Lower lobe of right lung (tissue), 2 donors: ENCODE measurements around the gene GOLPH3L. TPM values are rescaled to one million over a fixed set of nuclear protein-coding genes. Genes with fewer than 3 reads are reported as not detected.
A peak's percentile ranks its signal among the peaks of the same experiment; 100 is the strongest.

Source experiments
- ATAC-seq, 2 donors: fragments of 200-7000 bp; cut with Tn5 transposase; one replicate each; pipeline ENCODE4 v1.9.1; 2020 to 2022; ENCODE audit warnings: mild to moderate bottlenecking in 2 of 2, moderate library complexity in 2 of 2
- DNase-seq: peaks from one replicate; pipeline ENCODE4 v3.0.0-alpha.2; 2020
- H3K27ac ChIP-seq: fragments of 200-600 bp; one replicate; pipeline ENCODE4 v1.8.0; 2022
- H3K27me3 ChIP-seq: fragments of 200-600 bp; one replicate; pipeline ENCODE4 v1.8.0; 2022; ENCODE audit warnings: low read depth
- H3K36me3 ChIP-seq: fragments of 200-600 bp; one replicate; pipeline ENCODE4 v1.8.0; 2022; ENCODE audit warnings: mild to moderate bottlenecking
- H3K4me1 ChIP-seq: fragments of 200-600 bp; one replicate; pipeline ENCODE4 v1.8.0; 2022
- H3K4me3 ChIP-seq: fragments of 200-600 bp; one replicate; pipeline ENCODE4 v1.8.0; 2022; ENCODE audit warnings: mild to moderate bottlenecking
- H3K9me3 ChIP-seq: fragments of 200-600 bp; one replicate; pipeline ENCODE4 v1.8.0; 2022
- intact Hi-C: fragments of 100-400 bp; cut with DNase I; formaldehyde crosslinking; loops from one replicate; pipeline ENCODE4 v1.11.0; 2022
- long read RNA-seq: library from polyadenylated mRNA; unstranded; transcript quantifications from one replicate; pipeline ENCODE4 v2.0.0, GENCODE V29; 2021
- total RNA-seq: library from RNA; stranded (reverse); fragmentation: NEBNext Ultra II Directional; extraction: Animal tissue kit (Norgen Biotek cat#: 25700); gene quantifications from one replicate; pipeline ENCODE4 v1.2.1, GENCODE V29; 2021
- TF ChIP-seq, protein P1 (sequence below): fragments of 200-600 bp; IDR thresholded peaks from one replicate; pipeline ENCODE4 v1.8.0; 2022; ENCODE audit warnings: antibody characterized with exemption, mild to moderate bottlenecking
- donor health status: DM: no; HTN: yes; CAD: no; lungs with severe emphysema.

Gene GOLPH3L
- total RNA-seq, result 32.5 TPM
- long read RNA-seq, transcript GOLPH3L-201 (5 exons, 2,999 nt), result major isoform, 24 of 27 reads
- long read RNA-seq, partial matches to known transcripts, result 0 of 27 reads
- long read RNA-seq, other reads (novel, unspliced or antisense), result 3 of 27 reads

DNA sequence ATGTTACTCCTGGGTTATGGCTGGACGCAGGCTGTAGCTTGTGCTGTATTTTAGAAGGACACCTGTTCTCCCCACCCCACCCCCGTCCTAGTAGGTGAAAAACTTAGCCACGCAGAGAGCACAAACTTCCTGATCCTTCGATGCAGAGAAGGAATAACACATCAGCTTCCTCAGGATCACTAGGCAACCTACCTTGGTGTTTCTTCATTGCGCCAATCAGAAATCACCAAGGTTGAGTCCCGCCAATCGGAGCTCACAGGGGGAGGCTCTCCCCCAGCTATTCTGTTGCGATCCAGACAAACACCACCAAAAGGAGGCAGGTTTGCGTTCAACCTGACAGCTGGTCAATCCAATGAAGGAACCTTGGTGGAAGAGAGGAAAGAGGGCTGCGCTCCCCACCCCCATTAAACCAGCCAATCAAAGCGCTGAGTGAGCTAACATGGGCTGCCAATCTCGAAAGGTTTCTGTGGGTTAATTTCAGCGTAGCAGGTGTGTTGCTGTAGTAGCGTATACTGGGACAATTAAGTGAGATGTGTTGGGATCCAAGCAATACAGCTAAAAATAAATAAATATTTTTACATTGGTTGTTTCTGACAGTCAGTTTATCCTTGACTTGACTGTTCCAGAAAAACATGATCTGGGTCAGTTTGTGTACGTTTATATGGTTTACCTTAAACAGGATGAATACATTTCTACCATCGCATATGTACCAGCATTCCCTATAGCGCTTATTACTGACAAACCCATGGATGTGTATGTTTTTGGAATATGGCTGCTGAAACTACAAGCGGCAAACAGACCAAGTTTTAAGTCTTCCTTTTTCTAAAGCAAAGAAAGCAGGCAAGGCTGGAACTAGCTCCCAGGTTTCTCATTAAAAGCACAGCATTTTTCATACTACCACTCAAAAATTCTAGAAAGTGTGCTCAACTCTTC is at the start of gene GOLPH3L:
Gene GOLPH3L (minus strand): TSS at position 160 of the 933 bp plus-strand sequence. CDS start 2,316 bp downstream, outside the sequence.
- H3K36me3 ChIP-seq, result peaks cover 26% of the 10 kb centered on the region
- peak; percentile 89 for DNase-seq
- TF ChIP-seq, protein P1, sequence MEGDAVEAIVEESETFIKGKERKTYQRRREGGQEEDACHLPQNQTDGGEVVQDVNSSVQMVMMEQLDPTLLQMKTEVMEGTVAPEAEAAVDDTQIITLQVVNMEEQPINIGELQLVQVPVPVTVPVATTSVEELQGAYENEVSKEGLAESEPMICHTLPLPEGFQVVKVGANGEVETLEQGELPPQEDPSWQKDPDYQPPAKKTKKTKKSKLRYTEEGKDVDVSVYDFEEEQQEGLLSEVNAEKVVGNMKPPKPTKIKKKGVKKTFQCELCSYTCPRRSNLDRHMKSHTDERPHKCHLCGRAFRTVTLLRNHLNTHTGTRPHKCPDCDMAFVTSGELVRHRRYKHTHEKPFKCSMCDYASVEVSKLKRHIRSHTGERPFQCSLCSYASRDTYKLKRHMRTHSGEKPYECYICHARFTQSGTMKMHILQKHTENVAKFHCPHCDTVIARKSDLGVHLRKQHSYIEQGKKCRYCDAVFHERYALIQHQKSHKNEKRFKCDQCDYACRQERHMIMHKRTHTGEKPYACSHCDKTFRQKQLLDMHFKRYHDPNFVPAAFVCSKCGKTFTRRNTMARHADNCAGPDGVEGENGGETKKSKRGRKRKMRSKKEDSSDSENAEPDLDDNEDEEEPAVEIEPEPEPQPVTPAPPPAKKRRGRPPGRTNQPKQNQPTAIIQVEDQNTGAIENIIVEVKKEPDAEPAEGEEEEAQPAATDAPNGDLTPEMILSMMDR, result peak; percentile 18

DNA sequence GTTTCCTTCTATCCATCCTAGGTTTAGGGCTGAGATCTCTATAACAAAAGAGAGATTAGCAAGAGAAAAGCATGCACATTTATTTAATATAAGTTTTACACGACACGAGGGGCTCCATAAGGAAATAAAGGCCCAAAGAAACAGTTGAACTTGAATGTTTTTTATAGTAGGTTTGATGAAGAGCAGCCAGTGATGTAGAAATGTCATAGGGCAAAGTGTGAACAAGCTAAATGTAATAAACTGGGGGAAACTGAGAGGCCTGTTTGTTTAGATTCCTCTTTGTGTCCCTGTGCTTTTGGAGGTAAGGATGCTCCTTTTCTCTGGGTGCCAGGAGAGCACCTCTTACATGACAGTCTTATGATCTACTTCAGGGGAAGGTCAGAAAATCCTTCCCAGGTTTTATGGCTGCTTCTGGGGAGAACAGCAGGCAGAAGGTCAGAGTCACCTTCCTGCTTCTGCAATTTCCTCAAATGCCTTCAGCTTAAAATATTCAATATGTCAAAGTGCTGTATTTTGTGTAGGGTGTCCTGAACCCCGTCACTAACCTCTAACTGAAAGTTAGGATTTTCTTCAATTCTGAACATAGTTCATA is 33.3 kb upstream of the GOLPH3L start:
- Histone ChIP-seq H3K36me3 (peaks cover 40% of the 10 kb centered on the region), H3K4me1 (no peaks in the 10 kb centered on the region), H3K27me3 (no peaks in the 10 kb centered on the region), H3K9me3 (no peaks in the 10 kb centered on the region), H3K4me3 (no peak overlapping the region), H3K27ac (no peak overlapping the region)
- TF ChIP-seq, protein P1, result no peak
- DNase-seq (no peak), ATAC-seq (no peak)
- intact Hi-C loops, result no loop called here

More for the DNA sequence above, at the start of gene GOLPH3L:
- no peaks in the 10 kb centered on the region for H3K27me3 ChIP-seq
- peak within 1 kb of the TSS; percentile 79 for H3K27ac ChIP-seq
- peak within 1 kb of the TSS; percentile 68 for H3K4me3 ChIP-seq
- peaks cover 15% of the 10 kb centered on the region for H3K4me1 ChIP-seq
- intact Hi-C loops, result no loop called here
- ATAC-seq, result peak; percentile 100
- no peaks in the 10 kb centered on the region for H3K9me3 ChIP-seq

DNA sequence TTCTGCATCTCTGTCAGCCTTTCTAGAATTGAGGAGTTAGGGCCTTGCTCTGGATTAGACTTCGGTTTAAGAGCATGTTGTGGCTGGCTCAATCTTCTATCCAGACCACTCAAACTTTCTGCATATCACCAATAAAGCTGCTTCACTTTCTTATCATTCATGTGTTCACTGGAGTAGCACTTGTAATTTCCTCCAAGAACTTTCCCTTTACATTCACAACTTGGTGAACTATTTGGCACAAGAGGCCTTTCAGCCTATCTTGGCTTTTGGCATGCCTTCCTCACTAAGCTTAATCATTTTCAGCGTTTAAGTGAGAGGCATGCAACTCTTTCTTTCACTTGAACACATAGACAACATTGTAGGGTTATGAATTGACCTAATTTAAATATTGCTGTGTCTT is 27.4 kb upstream of the GOLPH3L start:
- DNase-seq (no peak), ATAC-seq (peak in 1 of 2 donors; percentile 26)
- Histone ChIP-seq H3K27ac (no peak overlapping the region), H3K4me1 (no peaks in the 10 kb centered on the region), H3K27me3 (no peaks in the 10 kb centered on the region), H3K36me3 (no peaks in the 10 kb centered on the region), H3K9me3 (no peaks in the 10 kb centered on the region), H3K4me3 (no peak overlapping the region)
- intact Hi-C loops, result no loop called here
- TF ChIP-seq, protein P1, result no peak

DNA sequence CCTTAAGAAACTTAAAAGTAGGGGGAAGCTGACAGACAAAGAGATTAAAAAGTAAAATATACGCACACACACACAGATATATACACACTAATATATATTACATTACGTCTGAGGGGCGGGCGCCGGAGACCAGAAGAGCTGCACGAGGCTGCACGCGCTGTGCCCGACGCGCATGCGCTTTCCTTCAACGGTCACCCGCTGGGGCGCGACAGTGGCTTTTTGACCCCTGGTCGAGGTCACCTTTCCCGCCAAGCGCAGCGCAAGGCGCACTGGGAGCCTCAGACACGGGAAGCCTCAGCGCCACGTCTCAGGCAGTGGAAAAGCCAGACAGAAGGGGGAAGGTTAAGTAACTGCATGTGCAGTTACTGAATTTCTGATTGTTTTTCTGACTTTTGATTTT is 23.7 kb upstream of the GOLPH3L start, which contains the start of gene HORMAD1:
Gene HORMAD1 (minus strand): TSS at position 193 of the 400 bp plus-strand sequence. CDS start 1,390 bp downstream, outside the sequence.
- intact Hi-C loops, result no loop called here
- Histone ChIP-seq H3K9me3 (no peaks in the 10 kb centered on the region), H3K27me3 (no peaks in the 10 kb centered on the region), H3K36me3 (no peaks in the 10 kb centered on the region), H3K4me1 (no peaks in the 10 kb centered on the region), H3K4me3 (no peak within 1 kb of the TSS), H3K27ac (no peak within 1 kb of the TSS)
- DNase-seq (no peak), ATAC-seq (no peak)
- TF ChIP-seq, protein P1, result no peak

DNA sequence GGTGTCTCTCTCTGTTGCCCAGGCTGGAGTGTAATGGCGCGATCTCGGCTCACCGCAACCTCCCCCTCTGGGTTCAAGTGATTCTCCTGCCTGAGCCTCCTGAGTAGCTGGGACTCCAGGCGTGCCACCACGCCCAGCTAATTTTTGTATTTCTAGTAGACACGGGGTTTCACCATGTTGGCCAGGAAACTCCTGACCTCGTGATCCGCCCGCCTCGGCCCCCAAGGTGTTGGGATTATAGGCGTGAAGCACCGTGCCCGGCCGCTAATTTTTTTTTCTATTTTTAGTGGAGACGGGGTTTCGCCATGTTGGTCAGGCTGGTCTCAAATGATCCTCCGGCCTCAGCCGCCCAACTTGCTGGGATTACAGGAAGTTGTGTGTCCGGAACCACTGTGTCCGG is 23.1 kb upstream of the GOLPH3L start:
- TF ChIP-seq, protein P1, result no peak
- Histone ChIP-seq H3K27me3 (no peaks in the 10 kb centered on the region), H3K4me1 (no peaks in the 10 kb centered on the region), H3K4me3 (no peak overlapping the region), H3K36me3 (no peaks in the 10 kb centered on the region), H3K9me3 (no peaks in the 10 kb centered on the region), H3K27ac (no peak overlapping the region)
- ATAC-seq, result no peak
- intact Hi-C loops, result no loop called here
- DNase-seq, result no peak
